ENCODE data around the gene FXYD4.
A peak's percentile ranks its signal among the peaks of the same experiment; 100 is the strongest.

The FXYD4 gene

DNA sequence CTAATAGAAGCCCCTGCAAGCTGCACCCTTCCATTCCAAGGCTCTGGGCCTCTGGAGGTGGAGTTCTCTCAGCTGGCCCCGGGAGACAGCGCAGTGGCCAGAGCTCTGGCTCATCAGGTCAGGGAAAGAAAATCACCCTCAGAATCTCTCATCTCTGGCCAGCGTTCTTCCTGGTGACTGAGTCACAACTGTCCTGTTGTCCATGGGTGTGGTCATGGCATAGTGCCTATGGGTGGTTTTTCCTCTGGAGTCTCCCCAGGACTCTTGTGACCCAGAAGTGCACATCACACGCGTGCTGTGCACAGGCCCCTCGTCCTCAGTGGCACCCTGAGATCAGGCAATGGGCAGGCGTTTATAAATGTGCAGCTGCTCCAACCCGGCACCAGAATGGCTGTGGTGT is 27.4 kb upstream of the FXYD4 start:
- no peak for DNase-seq (ENCODE audit: low read depth)

DNA sequence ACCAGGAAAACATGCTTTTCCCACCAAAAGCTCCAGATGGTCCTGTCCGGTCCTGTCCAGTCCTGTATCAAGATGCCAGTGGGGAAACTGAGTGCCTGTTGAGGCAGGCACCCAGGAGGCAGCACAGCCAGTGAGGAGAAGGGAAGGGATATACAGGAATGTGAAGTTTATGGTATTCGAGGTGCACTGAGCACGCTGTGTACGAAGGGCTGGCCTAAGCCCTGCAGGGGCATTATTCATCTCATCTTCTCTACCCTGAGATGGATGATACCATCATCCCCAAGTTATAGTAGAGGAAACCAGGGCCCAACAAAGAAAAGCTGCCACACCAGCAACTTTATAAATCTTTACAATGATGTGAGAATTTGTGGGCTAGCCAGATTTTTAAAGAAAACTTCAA is 23.4 kb upstream of the FXYD4 start:
- DNase-seq (ENCODE audit: low read depth) = no peak

DNA sequence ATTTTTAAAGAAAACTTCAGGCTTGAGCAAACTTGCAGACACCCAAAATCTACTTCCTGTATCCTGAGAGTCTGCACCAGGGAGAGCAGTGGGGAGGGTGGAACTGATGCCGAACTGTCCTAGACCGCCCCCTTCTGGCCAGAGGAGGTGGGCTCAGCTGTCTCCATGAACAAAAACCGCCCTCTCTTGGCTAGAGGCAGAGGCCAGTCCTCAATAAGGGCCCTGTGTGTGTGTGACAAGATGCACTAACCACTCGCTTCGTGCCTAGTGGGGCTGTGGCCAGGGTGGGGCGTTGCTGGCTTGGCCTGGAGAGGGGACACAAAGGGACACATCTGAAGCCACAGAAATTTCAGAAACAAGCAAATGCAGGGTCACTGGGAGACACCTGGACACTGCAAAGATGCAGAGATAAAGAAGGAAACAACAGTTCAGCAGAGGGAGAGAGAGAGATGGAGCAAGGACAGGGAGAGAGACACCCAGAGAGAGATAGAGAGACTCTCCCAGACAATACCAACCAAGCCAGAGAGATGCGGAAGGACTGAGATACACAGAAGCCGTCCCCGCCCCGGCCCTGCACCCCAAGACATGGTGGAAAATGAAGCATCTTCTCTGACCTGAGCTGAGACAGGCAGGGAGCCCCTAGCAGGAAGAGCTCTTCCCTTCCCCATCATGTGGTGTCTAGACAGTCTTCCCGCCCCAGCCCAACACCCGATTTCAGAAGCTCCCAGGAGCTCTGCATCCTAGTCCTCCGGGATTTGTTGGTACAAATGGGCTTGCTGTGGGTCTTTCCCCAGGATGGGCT is 22.7 kb upstream of the FXYD4 start:
- DNase-seq (ENCODE audit: low read depth) = peak; percentile 66

DNA sequence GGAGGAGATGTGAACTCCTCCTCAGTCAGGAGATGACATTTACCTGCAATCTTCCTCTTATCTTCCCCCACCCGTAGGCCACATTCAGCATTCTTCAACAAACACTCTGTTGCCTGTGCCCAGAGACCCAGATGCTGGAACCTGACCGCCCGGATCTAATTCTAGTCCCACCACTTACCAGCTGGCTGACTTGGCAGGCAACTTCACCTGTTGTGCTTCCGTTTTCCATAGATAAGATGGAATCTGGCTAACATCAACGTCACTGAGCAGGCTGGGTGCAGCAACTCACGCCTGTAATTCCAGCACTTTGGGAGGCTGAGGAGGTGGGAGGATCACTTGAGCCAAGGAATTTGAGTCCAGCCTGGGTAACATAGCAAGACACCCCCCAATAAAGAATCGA is 21.3 kb upstream of the FXYD4 start:
- DNase-seq (ENCODE audit: low read depth) = no peak

DNA sequence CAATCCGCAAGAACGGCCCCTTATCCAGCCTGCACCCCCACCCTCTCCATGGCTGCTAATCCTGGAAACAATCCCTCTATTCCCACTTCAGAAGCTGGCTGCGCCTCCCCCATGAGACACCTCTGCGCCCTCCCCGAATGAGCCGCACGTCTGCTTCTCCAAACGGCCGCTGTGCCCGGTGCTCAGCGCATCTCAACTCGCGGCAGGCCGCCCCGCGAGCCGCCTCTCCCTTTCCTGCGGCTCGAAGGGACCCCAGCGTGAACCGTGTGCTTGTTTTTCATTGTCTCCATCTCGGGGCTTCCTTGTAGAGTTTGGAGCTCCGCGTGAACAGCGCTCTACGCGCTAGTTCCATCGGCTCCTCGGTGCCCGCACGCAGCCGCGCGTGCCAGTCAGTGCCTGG is 20.8 kb upstream of the FXYD4 start:
- no peak for DNase-seq (ENCODE audit: low read depth)

DNA sequence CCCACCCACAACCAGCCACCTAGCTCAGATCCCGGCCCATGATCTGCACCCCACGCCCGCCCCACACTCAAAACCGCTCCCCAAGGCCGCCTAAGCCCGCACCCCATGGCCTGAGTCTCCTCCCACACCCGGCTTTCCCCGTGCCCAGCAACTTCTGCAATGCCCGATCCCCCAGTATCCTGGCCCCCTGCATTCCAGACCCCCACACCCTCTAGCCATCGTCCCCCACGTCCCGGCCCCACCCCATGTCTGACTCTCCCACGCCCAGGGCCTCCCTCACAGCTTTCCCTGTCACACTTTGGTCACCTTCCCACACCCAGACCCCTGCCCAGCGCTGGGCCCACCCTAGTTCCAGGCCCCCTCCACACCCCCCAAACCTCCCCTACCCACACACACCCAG is 20.1 kb upstream of the FXYD4 start:
- no peak for DNase-seq (ENCODE audit: low read depth)

DNA sequence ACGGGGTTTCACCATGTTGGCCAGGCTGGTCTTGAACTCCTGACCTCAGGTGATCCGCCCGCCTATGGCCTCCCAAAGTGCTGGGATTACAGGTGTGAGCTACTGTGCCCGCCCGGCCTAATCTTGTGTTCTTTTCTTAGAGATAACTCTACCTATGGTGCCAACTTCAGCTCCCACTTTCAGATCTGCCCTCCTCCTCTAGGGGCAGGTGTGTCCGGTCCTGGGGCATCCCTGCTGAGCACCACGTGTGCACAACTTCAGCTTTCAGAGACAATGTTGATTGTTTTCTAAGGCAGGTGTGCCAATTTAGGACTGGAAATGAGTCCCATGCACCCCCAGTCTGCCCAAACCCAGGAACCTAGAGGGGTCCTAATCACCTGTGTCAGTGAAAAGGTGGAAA is 18.5 kb upstream of the FXYD4 start:
- DNase-seq (ENCODE audit: low read depth) = no peak

DNA sequence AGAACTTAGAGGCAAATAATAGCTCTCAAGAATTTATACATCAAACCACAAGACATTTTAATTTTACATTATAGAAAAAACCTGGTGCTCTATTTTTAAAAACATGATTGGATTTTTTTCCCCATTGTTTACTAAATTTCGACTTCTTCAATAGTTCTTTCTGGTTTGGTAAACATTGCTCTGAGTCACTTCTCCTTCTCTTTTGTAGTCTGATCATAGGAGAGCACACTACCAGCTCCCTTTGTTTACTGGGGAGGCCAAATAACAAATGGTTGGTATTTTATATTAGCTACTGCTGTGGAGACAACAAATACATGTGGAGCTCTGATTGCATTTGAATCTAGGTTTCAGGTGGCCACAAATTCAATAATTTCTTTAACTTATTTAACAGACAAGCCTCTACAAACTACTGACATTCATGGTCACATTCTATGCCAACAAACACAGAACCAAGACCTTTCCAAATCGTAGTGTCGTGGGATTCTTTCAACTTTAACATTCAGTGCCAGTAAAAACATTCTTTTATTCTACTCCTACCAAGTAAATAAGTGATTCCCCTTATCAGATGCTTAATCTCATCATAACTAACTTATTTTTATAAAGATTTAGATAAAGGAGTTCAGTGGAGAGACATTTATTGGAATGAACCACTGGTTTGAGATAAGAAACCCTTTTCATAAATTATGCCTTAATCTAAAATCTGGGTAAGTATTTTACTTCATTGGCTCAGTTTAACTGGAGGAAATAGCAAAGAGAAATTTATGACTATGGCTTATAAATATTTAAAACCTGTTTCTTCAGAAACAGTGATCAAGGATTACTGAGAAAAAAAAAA is 17.7 kb upstream of the FXYD4 start:
- no peak for DNase-seq (ENCODE audit: low read depth)

DNA sequence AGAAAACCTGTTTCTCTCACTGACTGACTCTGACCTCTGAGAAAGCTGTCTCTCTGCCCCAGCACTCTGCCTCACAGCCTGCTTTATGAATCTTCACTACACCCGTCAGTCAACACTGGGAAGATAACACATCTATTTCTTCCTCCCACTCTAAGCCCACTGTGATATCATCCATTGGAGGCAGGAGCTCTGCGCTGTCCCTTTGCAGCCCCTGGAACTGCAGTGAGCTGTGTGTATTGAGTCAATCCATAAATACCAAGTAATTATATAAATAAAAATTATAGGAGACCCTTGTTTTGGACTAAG is 17.2 kb upstream of the FXYD4 start:
- DNase-seq (ENCODE audit: low read depth) = no peak

DNA sequence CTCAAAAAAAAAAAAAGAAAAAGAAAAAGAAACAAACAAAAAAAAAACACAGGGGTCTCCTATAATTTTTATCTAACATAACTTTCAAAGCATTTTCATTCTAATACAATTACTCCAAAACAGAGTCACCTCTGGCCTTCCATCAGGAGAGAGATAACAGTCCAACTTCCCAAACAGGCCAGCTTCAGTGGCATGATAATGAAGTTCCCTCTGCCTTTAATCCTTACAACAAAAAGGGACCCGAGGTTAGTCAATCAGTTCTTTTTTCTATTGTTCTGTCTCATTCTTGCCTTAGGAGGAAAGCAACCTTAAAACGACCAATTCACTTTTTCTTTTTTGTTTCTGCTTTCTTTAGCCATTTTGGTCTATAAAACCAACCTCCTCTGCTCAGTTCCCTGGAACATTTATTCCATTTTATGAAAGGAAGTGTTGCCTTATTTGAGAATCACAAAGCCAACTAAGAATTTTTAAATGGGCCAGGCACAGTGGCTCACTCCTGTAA is 16.5 kb upstream of the FXYD4 start:
- no peak for DNase-seq (ENCODE audit: low read depth)

DNA sequence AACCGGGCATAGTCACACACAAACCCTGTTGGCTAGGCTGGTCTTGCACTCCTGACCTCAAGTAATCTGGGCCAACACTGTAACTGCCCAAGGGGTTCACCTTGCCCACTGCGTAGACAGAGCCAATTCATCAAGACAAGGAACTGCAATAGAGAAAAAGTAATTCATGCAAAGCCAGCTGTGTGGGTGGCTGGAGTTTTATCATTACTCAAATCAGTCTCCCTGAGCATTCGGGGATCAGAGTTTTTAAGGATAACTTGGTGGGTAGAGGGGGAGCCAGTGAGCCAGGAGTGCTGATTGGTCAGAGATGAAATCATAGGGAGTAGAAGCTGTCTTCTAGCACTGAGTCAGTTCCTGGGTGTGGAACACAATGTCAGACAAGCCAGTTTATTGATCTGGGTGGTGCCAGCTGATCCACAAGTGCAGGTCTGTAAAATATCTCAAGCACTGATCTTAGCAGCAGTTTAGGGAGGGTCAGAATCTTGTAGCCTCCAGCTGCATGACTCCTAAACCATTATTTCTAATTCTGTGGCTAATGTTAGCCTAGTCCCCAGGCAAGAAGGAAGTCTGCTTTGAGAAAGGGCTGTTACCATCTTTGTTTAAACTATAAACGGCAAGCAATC is 15.6 kb upstream of the FXYD4 start:
- no peak for DNase-seq (ENCODE audit: low read depth)

DNA sequence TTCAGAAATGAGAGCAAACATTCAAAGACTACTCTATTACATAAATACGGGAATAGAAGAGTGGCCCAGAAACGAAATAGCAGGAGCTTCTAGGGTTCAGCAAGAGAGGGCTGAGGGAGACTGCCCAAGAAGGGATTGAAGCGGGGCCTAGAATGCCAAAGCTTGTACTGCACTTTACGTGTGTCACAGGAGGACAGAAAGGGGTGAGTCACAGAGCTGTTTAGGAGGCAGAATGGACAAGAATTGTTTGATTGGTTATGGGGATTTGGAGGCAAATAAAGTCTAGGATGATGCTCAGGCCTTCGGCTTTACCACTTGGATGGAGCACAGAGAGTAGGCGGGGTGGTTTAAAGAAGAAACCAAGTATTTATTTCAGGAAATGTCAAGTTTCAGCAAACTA is 11.3 kb upstream of the FXYD4 start:
- no peak for DNase-seq (ENCODE audit: low read depth)

DNA sequence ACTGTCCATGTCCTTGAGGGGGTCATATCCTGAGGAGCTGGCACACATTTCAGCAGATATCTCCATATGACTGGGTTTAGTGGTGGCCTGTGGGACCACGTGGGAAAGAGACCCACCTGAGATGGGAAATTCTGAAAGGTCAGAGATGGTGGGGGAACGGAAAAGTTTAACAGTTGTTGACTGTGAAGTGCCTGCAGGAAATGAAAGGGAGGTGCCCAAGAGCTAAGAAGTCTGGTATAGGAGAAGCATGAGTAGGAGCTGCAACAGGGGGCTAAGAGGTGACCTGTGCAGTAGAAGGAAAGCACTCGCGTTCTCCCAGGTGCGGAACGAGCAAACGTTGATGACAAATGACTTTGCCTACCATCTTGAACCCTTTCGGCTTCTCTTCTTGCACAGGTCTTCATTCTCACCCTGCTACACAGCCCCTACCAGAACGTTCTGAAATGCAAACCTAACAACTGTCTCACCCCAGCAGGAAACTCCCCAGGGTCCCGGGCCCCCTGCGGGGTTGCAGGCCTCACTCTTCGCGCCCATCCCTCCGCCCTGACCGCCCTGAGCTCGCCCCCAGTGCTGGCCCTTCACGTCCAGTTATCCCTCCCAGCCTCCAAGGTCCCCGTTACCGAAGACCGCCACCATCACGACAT is 9.8 kb upstream of the FXYD4 start:
- no peak for DNase-seq (ENCODE audit: low read depth)

DNA sequence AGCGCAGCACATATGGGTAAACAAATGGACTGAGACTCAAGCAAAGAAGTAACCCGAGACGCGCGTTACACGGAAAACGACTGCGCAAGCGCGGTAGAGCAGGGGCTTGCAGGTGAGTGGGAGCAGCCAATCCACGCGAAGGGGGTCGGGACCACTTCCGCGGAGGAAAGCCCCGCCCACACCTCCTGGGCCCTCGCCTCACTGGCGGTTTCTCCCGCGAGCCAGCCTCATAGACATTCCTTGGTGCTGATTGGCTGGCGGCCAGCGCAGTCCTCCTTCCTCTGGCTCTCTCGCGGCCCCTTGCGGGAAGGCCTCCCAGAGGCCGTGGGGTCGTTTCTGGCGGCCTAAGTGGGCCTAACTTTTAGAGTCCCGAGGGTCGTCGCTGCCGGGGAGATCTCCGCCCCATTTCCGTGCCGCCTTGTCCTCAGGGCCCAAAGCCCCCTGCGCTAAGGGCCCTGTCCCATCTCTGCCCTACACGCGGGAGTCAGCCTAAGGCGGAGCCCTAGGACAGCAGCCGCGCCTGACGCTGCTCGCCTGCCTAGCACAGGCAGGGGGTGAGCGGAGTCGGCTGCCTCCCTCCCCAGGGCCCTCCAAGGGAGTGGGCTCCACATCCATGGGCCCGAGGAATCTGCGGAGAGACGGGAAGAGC is 9.1 kb upstream of the FXYD4 start:
- DNase-seq (ENCODE audit: low read depth) = peak; percentile 75

DNA sequence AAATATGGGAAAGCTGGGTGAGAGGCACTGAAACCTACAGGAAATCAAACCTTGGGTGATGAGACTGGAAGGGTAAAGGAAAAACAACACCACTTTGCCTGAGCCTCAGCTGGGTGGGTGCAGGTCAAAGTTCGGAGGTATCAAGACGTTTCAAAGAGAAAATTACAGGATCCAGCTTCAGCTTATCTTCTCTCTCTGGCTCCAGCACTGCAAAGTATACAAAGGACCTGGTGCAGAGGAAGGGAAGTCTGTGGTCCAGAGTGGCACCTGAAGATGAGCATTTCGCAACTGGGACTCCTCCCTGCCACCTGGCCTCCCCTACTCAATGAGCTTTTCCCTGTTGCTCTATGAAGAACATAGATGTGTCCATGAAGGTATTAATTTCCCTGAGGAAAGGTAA is 6.4 kb upstream of the FXYD4 start:
- no peak for DNase-seq (ENCODE audit: low read depth)

DNA sequence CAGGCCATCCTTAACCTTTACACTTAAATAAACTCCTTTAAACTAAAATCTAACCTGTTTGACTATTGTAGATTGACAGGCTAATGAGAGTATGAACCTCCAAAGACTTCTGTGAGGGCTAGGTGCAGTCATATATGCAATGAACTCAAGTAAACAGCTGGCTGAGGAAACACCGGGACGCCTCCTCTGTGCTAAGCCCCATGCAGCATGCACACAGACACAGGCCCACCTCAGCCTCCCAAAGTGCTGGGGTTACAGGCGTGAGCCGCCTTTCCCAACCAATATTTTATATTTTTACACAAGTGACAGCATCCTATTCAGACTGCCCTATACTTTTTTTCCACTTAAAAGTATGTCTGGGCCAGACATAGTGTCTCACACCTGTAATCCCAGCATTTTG is 1.5 kb upstream of the FXYD4 start:
- no peak for DNase-seq (ENCODE audit: low read depth)

DNA sequence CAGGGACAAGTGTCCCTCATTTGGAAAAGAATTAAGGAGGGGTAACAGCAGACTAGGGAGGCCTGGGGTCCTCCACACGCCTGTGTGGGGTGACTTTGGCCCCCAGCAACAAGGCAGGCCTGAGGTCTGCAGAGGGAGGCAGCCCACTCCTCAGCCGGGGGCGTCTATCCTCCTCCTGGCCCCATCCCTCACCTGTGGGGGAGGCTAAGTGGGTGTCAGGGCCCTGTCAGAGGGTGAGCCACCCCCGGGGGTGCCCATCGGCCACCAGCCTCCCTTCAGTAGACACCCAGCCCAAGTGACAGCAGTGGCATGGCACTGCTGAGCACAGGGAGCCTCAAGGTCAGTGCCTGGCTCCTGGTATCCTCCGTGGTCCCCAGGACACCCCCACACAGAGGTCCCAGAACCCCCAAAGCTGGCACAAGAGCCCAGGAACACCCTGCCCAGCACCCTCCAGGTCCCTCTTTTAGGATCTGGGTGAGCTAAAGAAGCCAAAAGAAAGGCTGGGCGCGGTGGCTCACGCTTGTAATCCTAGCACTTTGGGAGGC is 693 bp upstream of the FXYD4 start:
- DNase-seq (ENCODE audit: low read depth) = no peak

DNA sequence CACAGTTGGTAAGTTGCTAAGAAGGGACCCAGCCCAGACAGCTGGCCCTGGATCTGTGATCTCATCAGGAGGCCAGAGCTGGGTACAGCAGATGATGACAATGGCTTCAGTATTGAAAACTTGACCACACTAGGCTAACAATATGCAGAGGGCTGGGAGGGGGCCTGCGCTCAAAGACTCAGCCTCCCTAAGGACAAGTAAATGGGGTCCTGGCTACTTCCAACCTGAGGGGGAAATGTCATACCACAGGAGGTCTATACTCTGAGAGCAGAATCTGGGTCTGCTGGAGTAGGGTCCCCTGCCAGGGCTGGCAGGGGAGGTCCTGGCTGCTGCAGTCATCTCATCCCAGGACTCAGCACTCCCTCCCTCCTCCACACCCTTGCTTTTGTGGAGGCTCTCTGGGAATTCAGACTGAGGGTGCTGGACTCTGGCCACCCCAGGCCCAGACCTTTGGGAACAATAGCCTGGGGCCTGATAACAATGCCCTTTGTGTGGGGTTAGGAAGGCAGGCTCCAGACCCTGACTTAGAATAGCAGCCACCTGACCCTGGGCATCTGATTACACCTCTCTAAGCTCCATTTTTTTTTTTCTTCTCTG is 1.4 kb downstream of the FXYD4 start:
- no peak for DNase-seq (ENCODE audit: low read depth)

DNA sequence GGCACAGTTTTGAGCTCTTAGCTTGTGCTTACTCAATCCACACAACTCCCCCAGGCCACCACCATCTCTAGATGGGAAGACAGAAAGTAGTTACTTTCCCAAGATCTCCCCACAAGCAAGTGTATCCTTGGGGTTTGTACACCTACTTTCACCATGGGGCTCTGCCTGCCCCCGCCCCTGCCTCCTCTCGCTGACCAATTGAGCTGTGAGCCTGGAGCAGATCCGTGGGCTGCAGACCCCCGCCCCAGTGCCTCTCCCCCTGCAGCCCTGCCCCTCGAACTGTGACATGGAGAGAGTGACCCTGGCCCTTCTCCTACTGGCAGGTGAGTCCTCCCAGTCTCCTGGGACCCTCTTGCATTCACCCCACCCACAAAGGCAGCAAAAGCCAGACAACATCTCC is 2.0 kb downstream of the FXYD4 start:
- DNase-seq (ENCODE audit: low read depth) = no peak

DNA sequence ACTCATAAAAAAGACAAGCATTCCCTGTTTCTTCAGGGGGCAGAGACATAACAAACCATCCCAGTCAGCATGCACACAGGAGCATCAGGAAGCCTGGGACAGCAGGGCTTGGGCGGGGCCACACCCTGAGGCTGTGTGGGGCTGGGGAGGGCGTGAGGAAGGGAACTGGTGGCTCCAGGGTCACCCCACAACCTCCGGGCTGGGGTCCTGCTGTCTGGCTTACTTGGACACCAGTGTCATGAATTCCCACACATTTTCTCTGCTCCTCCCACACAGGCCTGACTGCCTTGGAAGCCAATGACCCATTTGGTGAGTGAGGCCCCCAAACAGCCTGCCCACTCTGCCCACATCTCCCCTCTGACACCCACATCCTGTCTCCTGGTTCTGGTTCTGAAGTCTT is 2.8 kb downstream of the FXYD4 start:
- no peak for DNase-seq (ENCODE audit: low read depth)

DNA sequence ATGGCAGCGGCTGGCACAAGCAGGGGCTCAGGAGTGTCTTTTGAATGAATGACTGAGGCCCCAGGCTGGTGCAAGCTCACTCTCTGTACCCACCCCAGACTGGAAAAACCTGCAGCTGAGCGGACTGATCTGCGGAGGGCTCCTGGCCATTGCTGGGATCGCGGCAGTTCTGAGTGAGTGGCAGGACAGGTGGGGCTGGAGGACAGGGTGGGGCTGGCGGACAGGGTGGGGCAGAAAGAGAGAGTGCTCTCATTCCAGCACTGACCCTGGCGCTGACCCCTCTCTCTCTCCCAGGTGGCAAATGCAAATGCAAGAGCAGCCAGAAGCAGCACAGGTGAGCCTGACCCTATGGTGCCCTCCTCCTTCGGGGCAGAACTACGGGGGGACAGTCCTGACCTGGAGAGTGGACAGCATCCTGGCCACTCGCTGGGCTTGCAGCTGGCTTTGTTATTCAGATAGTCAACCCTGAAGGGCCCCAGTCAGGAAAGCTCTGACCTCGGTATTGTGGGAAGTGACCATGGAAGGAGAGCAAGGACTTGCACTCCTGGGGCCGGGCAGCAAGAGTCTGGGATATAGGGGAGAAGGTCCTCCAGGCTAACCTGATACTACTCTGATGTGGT is 4.1 kb downstream of the FXYD4 start:
- no peak for DNase-seq (ENCODE audit: low read depth)

Measured in fibroblast of the conjunctiva (primary cell).